SKM-1 treated with dmso at 0.1 percent for 144 hours (cell line): Measurements from ENCODE around the gene PSG7.
"Not testable (repeated sequence)": the region's sequence is repeated elsewhere in the genome, so short reads cannot be mapped to it uniquely, and the experiment has no call there.

Source experiments
- DNase-seq: peaks from one replicate; lab custom pipeline; 2025; ENCODE audit not compliant: unreplicated experiment; lab: John Stamatoyannopoulos, UW

The PSG7 gene

GRCh38 chr19:42937107-42937506 is at the start of gene PSG7:
TSS of gene PSG7 (minus strand) at chr19:42937207. CDS start at chr19:42937076, 131 bp downstream.
- not testable (repeated sequence) for DNase-seq

GRCh38 chr19:42985588-42985987 is 48.6 kb upstream of the PSG7 start:
- no peak for DNase-seq

- not testable (repeated sequence) for DNase-seq
These were observed 45.1 kb upstream of the PSG7 start for GRCh38 chr19:42982111-42982510.

GRCh38 chr19:42971451-42971850 is 34.4 kb upstream of the PSG7 start:
- not testable (repeated sequence) for DNase-seq

GRCh38 chr19:42965176-42965575 is 28.2 kb upstream of the PSG7 start:
- DNase-seq = no peak

- no peak for DNase-seq
These were observed 24.1 kb upstream of the PSG7 start for GRCh38 chr19:42961119-42961518.

- not testable (repeated sequence) for DNase-seq
These were observed 15.1 kb upstream of the PSG7 start for GRCh38 chr19:42952126-42952525.

- not testable (repeated sequence) for DNase-seq
These were observed 14.5 kb upstream of the PSG7 start for GRCh38 chr19:42951476-42951875.

GRCh38 chr19:42942187-42942789 is 5.3 kb upstream of the PSG7 start:
- no peak for DNase-seq

- not testable (repeated sequence) for DNase-seq
These were observed 2.3 kb downstream of the PSG7 start for GRCh38 chr19:42934726-42935125.

GRCh38 chr19:42934183-42934582 is 2.8 kb downstream of the PSG7 start:
- DNase-seq = not testable (repeated sequence)

- DNase-seq = not testable (repeated sequence)
These were observed 3.6 kb downstream of the PSG7 start for GRCh38 chr19:42933412-42933811.

GRCh38 chr19:42932485-42933101 is 4.4 kb downstream of the PSG7 start:
- DNase-seq = not testable (repeated sequence)

- DNase-seq = not testable (repeated sequence)
These were observed 6.8 kb downstream of the PSG7 start for GRCh38 chr19:42930214-42930613.

- no peak for DNase-seq
These were observed 8.1 kb downstream of the PSG7 start for GRCh38 chr19:42928896-42929295.

- DNase-seq = no peak
These were observed 10.2 kb downstream of the PSG7 start for GRCh38 chr19:42926781-42927180.

- DNase-seq = not testable (repeated sequence)
These were observed 13.9 kb downstream of the PSG7 start for GRCh38 chr19:42923106-42923505.

- DNase-seq = not testable (repeated sequence)
These were observed 16.0 kb downstream of the PSG7 start for GRCh38 chr19:42920971-42921370.

- no peak for DNase-seq
These were observed 17.3 kb downstream of the PSG7 start for GRCh38 chr19:42919757-42920079.

- DNase-seq = not testable (repeated sequence)
These were observed 17.8 kb downstream of the PSG7 start for GRCh38 chr19:42919070-42919756.

- DNase-seq = not testable (repeated sequence)
These were observed 18.5 kb downstream of the PSG7 start for GRCh38 chr19:42918377-42919069.

GRCh38 chr19:42917634-42918033 is 19.4 kb downstream of the PSG7 start, which contains the start of gene PSG6:
TSS of gene PSG6 (minus strand) at chr19:42917894. CDS start at chr19:42917792, 102 bp downstream.
- not testable (repeated sequence) for DNase-seq
